ENCODE results near the gene GAS6.

- no peak for TF ChIP-seq FOXK2 (IDR thresholded peaks at IDR 0.05)
- TF ChIP-seq SP1 (IDR thresholded peaks at IDR 0.05) = no peak
- TF ChIP-seq FOXM1 (IDR thresholded peaks at IDR 0.05; ENCODE audit: borderline replicate concordance) = no peak
- no peak for TF ChIP-seq ELF4 (IDR thresholded peaks at IDR 0.05)
Observed at GRCh38 chr13:113802761-113803160, 61.1 kb downstream of the GAS6 start.
